NCI-H187 (cell line): ENCODE measurements around the gene LRRN4CL.
"Not testable (repeated sequence)": the region's sequence is repeated elsewhere in the genome, so short reads cannot be mapped to it uniquely, and the experiment has no call there.

ENCODE experiments used
- DNase-seq, 2 experiments: peaks; one replicate each; lab custom pipeline; 2025; lab: John Stamatoyannopoulos, UW

The LRRN4CL gene

GRCh38 chr11:62709247-62710000 is 20.1 kb upstream of the LRRN4CL start:
- peak; percentile 96 to 99 for DNase-seq

GRCh38 chr11:62708793-62709192 is 19.5 kb upstream of the LRRN4CL start:
- DNase-seq: peak in 1 of 2 experiments; percentile 33

- DNase-seq: no peak
Measured at GRCh38 chr11:62708392-62708791, 19.1 kb upstream of the LRRN4CL start.

GRCh38 chr11:62707277-62707861 is 18.0 kb upstream of the LRRN4CL start, which contains the start of the genes BSCL2 and GNG3:
TSS of gene BSCL2 (minus strand) at chr11:62707424. CDS start at chr11:62707195, 229 bp downstream.
TSS of gene GNG3 (plus strand) at chr11:62707676. CDS start at chr11:62708296, 620 bp downstream.
- peak; percentile 7 to 57 for DNase-seq

- DNase-seq: no peak
Measured at GRCh38 chr11:62706850-62707247, 17.5 kb upstream of the LRRN4CL start.

- DNase-seq: peak; percentile 85 to 96
Measured at GRCh38 chr11:62705880-62706849, 16.8 kb upstream of the LRRN4CL start.

- DNase-seq: no peak
Measured at GRCh38 chr11:62705413-62705812, 16.1 kb upstream of the LRRN4CL start.

- DNase-seq: not testable (repeated sequence)
Measured at GRCh38 chr11:62703921-62704320, 14.6 kb upstream of the LRRN4CL start.

- no peak for DNase-seq
Measured at GRCh38 chr11:62702246-62702645, 12.9 kb upstream of the LRRN4CL start.

- DNase-seq: peak in 1 of 2 experiments; percentile 54
Measured at GRCh38 chr11:62694455-62695167, 5.3 kb upstream of the LRRN4CL start.

GRCh38 chr11:62693624-62694023 is 4.3 kb upstream of the LRRN4CL start:
- DNase-seq: not testable (repeated sequence)

GRCh38 chr11:62688491-62688890 is 839 bp downstream of the LRRN4CL start:
- no peak for DNase-seq

- DNase-seq: no peak
Measured at GRCh38 chr11:62687508-62688396, 1.6 kb downstream of the LRRN4CL start.

GRCh38 chr11:62682518-62682917 is 6.8 kb downstream of the LRRN4CL start:
- DNase-seq: no peak

- DNase-seq: no peak
Measured at GRCh38 chr11:62680825-62681240, 8.5 kb downstream of the LRRN4CL start.

- peak; percentile 61 to 67 for DNase-seq
Measured at GRCh38 chr11:62678770-62679696, 10.3 kb downstream of the LRRN4CL start, which contains the start of gene UBXN1. TSS of gene UBXN1 (minus strand) at chr11:62679073. CDS start at chr11:62678923, 150 bp downstream.

GRCh38 chr11:62678433-62678769 is 10.9 kb downstream of the LRRN4CL start:
- DNase-seq: no peak

- no peak for DNase-seq
Measured at GRCh38 chr11:62677714-62678113, 11.6 kb downstream of the LRRN4CL start.

- DNase-seq: no peak
Measured at GRCh38 chr11:62677156-62677555, 12.2 kb downstream of the LRRN4CL start.
